BE2C (cell line): ENCODE data around the gene C1QTNF6.

ENCODE experiments used
- DNase-seq: peaks from one replicate; pipeline ENCODE4 v3.0.0-alpha.2; 2020
- H3K27me3 ChIP-seq: fragments of 250-450 bp; sonication (Bioruptor Pico); 2 replicates; pipeline ENCODE4 v1.5.1; 2020; ENCODE audit warnings: mild to moderate bottlenecking
- H3K36me3 ChIP-seq: fragments of 250-450 bp; sonication (Bioruptor Pico); 2 replicates; pipeline ENCODE4 v1.5.1; 2020; ENCODE audit warnings: mild to moderate bottlenecking
- H3K4me1 ChIP-seq: fragments of 250-450 bp; sonication (Bioruptor Pico); 2 replicates; pipeline ENCODE4 v1.5.1; 2020
- H3K4me3 ChIP-seq: 2 replicates; pipeline ENCODE4 v1.5.1; 2011; ENCODE audit warnings: low read depth, low read length
- H3K9me3 ChIP-seq: fragments of 250-450 bp; sonication (Bioruptor Pico); 2 replicates; pipeline ENCODE4 v1.5.1; 2020
- CTCF ChIP-seq: IDR thresholded peaks from 2 replicates; pipeline ENCODE4 v1.5.1; 2012; ENCODE audit warnings: mild to moderate bottlenecking, low read depth, low read length

C1QTNF6 gene

DNA sequence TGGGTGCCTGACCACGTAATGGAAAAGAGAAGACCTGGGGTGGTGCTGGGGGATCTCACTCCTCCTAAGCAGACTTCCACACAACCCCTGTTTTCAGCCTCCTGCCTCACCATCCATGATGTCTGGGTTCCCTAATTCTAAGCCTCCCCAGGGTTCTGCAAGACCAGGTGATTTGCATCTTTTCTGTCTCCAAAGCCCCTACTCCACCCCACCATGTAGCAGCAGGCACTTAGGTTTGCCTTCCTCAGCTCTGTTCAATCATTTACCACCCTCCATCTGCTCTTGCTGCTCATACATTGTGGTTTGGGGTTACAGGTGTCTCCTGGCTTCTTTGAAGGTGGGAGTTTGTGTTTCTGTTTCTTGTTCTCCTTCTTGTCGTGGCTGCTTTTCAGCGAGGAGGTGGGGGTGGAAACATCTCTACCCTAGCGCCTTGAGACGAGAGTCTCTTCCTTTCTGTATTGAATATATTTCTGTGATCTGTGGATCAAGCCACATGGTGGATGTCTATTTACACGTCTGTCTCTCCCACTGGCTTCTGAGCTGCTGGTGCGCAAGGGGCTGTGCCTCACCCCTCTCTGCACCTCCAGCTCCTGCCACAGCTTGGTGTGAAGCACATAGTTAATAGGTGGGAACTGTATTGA lies 30.8 kb upstream of the C1QTNF6 start:
- H3K4me1 ChIP-seq = no peaks in the 10 kb centered on the region
- no peak overlapping the region for H3K4me3 ChIP-seq
- H3K9me3 ChIP-seq = peaks cover 4% of the 10 kb centered on the region; the same call in 1 of the 2 replicates
- TF ChIP-seq CTCF = no peak
- no peaks in the 10 kb centered on the region for H3K27me3 ChIP-seq
- no peaks in the 10 kb centered on the region for H3K36me3 ChIP-seq
- DNase-seq = no peak

GRCh38 chr22:37218399-37218770 lies 30.3 kb upstream of the C1QTNF6 start:
- Histone ChIP-seq H3K36me3 (no peaks in the 10 kb centered on the region), H3K4me3 (no peak overlapping the region), H3K4me1 (no peaks in the 10 kb centered on the region)

DNA sequence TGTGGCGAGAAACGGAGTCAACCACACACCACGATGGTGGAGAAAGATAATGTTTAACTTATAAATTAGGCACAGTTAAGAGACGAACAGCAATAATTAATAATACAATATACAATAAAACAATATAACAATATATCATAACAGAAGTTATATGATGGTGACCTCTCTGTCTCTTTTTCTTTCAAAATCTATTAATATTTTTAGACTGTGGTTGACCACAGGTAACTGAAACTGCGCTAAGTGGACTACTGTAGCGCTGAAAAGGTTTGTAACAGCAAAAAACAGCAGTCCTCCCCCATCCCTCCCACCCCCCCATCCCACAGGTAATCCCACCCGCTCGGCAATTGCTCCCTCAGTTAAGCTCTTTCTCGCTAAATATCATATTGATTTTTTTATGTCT lies 27.8 kb upstream of the C1QTNF6 start:
- TF ChIP-seq CTCF = no peak
- DNase-seq = no peak
- H3K4me1 ChIP-seq = no peaks in the 10 kb centered on the region; the same call in none of the 2 replicates
- no peaks in the 10 kb centered on the region for H3K36me3 ChIP-seq
- H3K4me3 ChIP-seq = no peak overlapping the region
- no peaks in the 10 kb centered on the region for H3K27me3 ChIP-seq
- peaks cover 2% of the 10 kb centered on the region; the same call in 1 of the 2 replicates for H3K9me3 ChIP-seq

More at GRCh38 chr22:37218399-37218770, 30.3 kb upstream of the C1QTNF6 start:
- Histone ChIP-seq H3K9me3 (peaks cover 4% of the 10 kb centered on the region; the same call in 1 of the 2 replicates), H3K27me3 (no peaks in the 10 kb centered on the region)
- DNase-seq = no peak
- no peak for TF ChIP-seq CTCF

DNA sequence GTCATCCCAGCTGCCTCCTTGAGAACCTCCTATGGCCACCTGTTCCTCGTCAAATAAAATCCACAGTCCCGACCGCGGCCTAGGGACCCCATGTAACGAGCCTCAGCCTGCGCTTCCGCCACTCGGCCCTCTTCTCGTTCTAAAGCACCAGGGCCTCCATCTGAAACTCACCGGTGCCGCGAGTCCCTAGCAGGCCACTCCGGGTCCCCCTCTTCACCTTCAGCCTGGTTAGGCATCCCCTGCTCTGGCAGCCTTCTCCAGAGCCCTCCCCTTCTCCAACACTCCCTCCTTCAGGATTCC lies 26.6 kb upstream of the C1QTNF6 start:
- H3K4me1 ChIP-seq = no peaks in the 10 kb centered on the region; the same call in none of the 2 replicates
- H3K36me3 ChIP-seq = no peaks in the 10 kb centered on the region
- H3K27me3 ChIP-seq = no peaks in the 10 kb centered on the region
- no peaks in the 10 kb centered on the region for H3K9me3 ChIP-seq
- TF ChIP-seq CTCF = no peak
- H3K4me3 ChIP-seq = no peak overlapping the region
- no peak for DNase-seq

DNA sequence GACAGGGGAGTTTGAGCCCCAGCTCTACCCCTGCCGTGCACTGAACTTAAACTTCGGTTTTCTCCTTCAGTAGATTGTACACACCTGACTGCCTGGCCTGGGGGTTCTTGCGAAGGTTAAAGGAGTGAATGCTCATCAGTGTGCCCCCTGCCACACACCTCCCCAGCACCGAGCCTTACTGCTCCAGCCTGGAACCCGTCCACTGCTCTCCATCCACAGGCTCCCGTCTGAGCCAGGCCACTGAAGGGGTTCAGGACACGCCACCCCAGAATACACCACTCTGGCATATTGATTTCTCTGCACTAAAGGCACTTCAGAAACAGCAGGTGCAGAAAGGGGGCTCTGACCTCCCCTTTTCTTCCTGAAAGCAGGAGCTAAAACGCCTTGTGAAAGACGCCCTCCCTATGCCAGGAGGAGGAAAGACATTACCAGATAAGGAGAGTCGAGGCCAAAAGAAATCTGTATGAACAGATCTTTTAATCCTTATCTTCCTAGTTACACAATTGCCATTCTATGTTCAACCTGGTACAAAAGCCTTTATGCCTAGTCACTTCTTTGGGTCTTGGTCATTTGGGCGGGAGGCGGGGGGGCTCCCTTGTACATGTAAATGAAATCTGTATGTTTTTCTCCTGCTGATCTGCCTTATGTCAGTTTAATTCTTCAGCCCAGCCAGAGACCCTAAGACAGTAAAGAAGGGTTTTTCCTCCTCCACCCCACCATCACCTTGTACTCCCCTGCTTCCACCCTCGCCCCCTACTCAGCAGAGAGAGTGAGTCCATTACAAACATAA lies 26.1 kb upstream of the C1QTNF6 start:
- Histone ChIP-seq H3K4me3 (no peak overlapping the region), H3K9me3 (no peaks in the 10 kb centered on the region), H3K36me3 (no peaks in the 10 kb centered on the region), H3K27me3 (no peaks in the 10 kb centered on the region), H3K4me1 (no peaks in the 10 kb centered on the region; the same call in none of the 2 replicates)
- no peak for DNase-seq
- no peak for TF ChIP-seq CTCF
